GM21529 (cell line): ENCODE results near the gene RAMAC.
"Not testable (repeated sequence)": the region's sequence is repeated elsewhere in the genome, so short reads cannot be mapped to it uniquely, and the experiment has no call there.

Source experiments
- ATAC-seq: cut with Tn5 transposase; IDR thresholded peaks from one replicate; pipeline ENCODE4 v1.9.1; 2021; ENCODE audit not compliant: unreplicated experiment

Gene RAMAC

GRCh38 chr15:83012076-83012426 is 26.0 kb downstream of the RAMAC start:
- ATAC-seq, result no peak

DNA sequence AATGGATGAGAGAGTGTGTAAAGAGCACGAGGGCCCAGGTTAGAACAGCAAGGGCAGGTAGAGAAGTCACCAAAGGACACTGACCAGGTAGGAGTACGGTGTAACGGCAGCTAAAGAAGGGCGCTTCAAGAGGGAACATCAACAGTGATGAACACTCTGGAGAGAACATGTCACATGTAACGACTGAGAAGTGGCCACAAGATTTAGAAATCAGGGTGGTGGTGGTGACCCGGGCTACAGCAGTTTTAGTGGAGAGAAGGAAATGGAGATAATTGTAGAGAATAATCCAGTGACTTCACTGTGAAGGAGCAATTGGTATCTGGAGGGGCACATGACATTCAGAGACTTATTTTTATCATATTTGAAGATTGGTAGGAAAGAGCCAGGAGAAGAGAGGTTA is 26.6 kb downstream of the RAMAC start:
- no peak for ATAC-seq

GRCh38 chr15:83014205-83014653 is 28.2 kb downstream of the RAMAC start:
- no peak for ATAC-seq

DNA sequence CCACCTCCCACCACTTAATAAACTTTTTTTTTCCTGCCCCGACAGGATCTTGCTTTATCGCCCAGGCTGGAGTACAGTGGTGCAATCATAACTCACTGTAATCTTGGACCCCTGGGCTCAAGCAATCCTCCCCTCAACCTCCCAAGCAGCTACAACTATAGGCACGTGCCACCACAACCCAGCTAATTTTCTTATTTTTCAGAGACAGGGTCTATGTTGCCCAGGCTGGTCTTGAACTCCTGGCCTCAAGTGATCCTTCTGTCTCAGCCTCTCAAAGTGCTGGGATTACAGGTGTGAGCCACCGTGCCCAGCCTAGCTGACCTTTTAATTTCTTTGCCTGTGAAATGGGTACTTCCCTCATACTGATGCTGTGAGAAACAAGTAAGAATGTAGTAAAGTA is 29.4 kb downstream of the RAMAC start:
- no peak for ATAC-seq

DNA sequence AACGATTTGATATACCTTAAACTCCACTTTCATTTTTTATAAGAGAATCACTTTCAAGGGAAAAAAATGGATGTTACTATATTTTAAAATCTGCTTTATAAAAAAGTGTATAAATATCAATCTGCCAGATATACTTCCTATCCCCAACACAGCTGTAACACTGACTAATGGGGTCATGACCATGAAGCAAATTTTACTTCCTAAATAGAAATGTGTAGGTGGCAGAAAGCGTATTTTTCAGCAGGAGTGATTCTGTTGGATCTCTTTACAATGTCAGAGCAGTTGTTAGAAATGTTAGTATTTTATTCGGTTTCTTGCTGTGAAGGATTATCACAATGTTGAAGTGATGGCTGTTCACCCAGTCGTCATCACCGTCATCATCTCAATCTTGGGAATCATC is 30.9 kb downstream of the RAMAC start:
- no peak for ATAC-seq

- ATAC-seq, result no peak
Measured at GRCh38 chr15:83018436-83018835, 32.4 kb downstream of the RAMAC start.

- no peak for ATAC-seq
Measured at GRCh38 chr15:83030021-83030420, 44.0 kb downstream of the RAMAC start.

GRCh38 chr15:83031234-83031633 is 45.2 kb downstream of the RAMAC start:
- not testable (repeated sequence) for ATAC-seq

DNA sequence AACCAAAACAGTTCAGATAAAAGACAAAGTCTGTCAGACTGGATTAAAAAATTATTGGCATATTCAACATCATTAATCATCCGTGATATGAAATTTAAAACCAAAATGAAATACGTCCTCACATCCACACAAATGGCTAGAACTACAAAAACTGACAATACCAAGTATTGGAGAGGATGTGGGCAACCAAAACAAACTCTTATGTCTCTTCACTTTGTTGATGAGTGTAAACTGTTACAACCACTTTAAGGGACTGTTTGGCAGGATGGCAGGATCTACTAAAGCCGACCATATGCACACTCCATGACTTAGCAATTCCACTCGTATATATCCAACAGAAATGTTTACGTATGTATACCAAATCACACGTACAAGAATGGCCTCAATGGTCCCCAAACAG is 50.2 kb downstream of the RAMAC start:
- no peak for ATAC-seq

DNA sequence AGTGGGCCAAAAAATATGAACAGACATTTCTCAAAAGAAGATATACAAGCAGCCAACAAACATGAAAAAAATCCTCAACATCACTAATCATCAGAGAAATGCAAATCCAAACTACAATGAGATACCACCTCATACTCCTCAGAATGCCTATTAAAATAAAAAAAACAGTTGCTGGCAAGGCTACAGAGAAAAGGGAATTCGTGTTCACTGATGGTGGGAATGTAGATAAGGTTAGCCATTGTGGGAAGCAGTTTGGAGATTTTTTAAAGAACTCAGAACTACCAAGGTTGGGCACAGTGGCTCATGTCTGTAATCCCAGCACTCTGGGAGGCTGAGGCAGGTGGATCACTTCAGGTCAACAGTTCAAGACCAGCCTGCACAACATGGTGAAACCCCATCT is 53.2 kb downstream of the RAMAC start:
- ATAC-seq, result no peak
